Measurements from ENCODE around the gene PIEZO2.
"Not testable (repeated sequence)": the region's sequence is repeated elsewhere in the genome, so short reads cannot be mapped to it uniquely, and the experiment has no call there.

PIEZO2 gene

GRCh38 chr18:10927286-10927992 lies 221.9 kb downstream of the PIEZO2 start:
- peak; percentile 4 for DNase-seq (ENCODE audit: low read depth)

GRCh38 chr18:10926621-10927161 lies 222.7 kb downstream of the PIEZO2 start:
- DNase-seq (ENCODE audit: low read depth), result no peak

GRCh38 chr18:10924290-10924689 lies 225.1 kb downstream of the PIEZO2 start:
- no peak for DNase-seq (ENCODE audit: low read depth)

- peak; percentile 19 for DNase-seq (ENCODE audit: low read depth)
Measured at GRCh38 chr18:10923551-10924070, 225.8 kb downstream of the PIEZO2 start.

GRCh38 chr18:10923141-10923540 lies 226.2 kb downstream of the PIEZO2 start:
- DNase-seq (ENCODE audit: low read depth), result no peak

GRCh38 chr18:10922712-10923111 lies 226.7 kb downstream of the PIEZO2 start:
- not testable (repeated sequence) for DNase-seq (ENCODE audit: low read depth)

GRCh38 chr18:10920309-10920708 lies 229.1 kb downstream of the PIEZO2 start:
- not testable (repeated sequence) for DNase-seq (ENCODE audit: low read depth)

- no peak for DNase-seq (ENCODE audit: low read depth)
Measured at GRCh38 chr18:10919851-10920250, 229.5 kb downstream of the PIEZO2 start.

- DNase-seq (ENCODE audit: low read depth), result no peak
Measured at GRCh38 chr18:10916865-10917264, 232.5 kb downstream of the PIEZO2 start.

- no peak for DNase-seq (ENCODE audit: low read depth)
Measured at GRCh38 chr18:10916387-10916786, 233.0 kb downstream of the PIEZO2 start.

GRCh38 chr18:10915748-10916147 lies 233.6 kb downstream of the PIEZO2 start:
- DNase-seq (ENCODE audit: low read depth), result not testable (repeated sequence)

GRCh38 chr18:10914610-10915009 lies 234.8 kb downstream of the PIEZO2 start:
- DNase-seq (ENCODE audit: low read depth), result not testable (repeated sequence)

GRCh38 chr18:10913919-10914318 lies 235.4 kb downstream of the PIEZO2 start:
- DNase-seq (ENCODE audit: low read depth), result no peak

GRCh38 chr18:10912790-10913545 lies 236.4 kb downstream of the PIEZO2 start:
- DNase-seq (ENCODE audit: low read depth), result no peak

GRCh38 chr18:10909724-10910123 lies 239.6 kb downstream of the PIEZO2 start:
- DNase-seq (ENCODE audit: low read depth), result no peak

- no peak for DNase-seq (ENCODE audit: low read depth)
Measured at GRCh38 chr18:10908760-10909159, 240.6 kb downstream of the PIEZO2 start.

- no peak for DNase-seq (ENCODE audit: low read depth)
Measured at GRCh38 chr18:10907749-10908148, 241.6 kb downstream of the PIEZO2 start.

- DNase-seq (ENCODE audit: low read depth), result no peak
Measured at GRCh38 chr18:10901329-10901728, 248.0 kb downstream of the PIEZO2 start.

- no peak for DNase-seq (ENCODE audit: low read depth)
Measured at GRCh38 chr18:10900435-10900834, 248.9 kb downstream of the PIEZO2 start.

- DNase-seq (ENCODE audit: low read depth), result no peak
Measured at GRCh38 chr18:10899481-10899880, 249.9 kb downstream of the PIEZO2 start.

GRCh38 chr18:10898417-10898974 lies 250.9 kb downstream of the PIEZO2 start:
- DNase-seq (ENCODE audit: low read depth), result no peak

GRCh38 chr18:10896851-10897250 lies 252.5 kb downstream of the PIEZO2 start:
- DNase-seq (ENCODE audit: low read depth), result no peak

GRCh38 chr18:10895976-10896375 lies 253.4 kb downstream of the PIEZO2 start:
- DNase-seq (ENCODE audit: low read depth), result no peak

Data from fibroblast of gingiva (primary cell).